ENCODE data around the gene ZNF747. TPM values are rescaled to one million over a fixed set of nuclear protein-coding genes. Genes with fewer than 3 reads are reported as not detected.

Gene ZNF747
- total RNA-seq, 1 experiment from 2014 or later, result 12.3 TPM

DNA sequence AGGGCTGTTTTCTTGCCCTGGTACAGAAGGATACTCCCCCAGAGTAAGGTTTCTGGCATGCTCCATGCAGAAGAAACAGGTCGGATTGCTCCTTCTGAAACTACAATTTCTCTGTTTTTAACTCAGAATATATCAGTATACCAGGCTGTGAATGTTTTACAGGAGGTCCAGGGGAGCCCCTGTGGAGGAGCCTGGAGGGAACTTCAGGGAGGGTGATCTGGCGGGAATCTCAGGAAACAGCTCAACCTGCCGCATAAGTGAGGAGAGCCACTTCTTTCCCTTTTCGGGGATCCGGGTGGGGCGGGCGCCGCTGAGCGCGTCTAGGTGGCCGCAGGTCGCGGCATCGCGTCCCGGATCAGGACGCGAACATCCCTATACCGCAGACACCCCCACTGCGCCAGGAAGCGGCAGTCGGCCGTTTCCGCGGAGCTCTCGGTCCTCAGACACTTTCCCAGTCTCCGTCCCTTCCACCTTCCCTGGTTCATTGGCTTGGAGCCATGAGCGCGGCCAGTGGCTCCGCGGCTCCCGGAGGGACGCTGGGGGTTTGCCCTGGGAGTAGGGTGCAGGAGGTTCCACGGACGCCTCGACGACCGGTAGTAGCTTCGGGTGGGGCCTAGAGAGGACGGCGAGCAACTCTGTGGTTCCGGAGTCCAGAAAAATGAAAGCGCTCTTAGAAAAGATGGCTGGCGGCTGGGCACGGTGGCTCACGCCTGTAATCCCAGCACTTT lies 26.6 kb upstream of the ZNF747 start:
- Mint-ChIP-seq H3K4me1 (ENCODE audit: low read depth, unreplicated experiment) (peaks cover 22% of the 10 kb centered on the region), H3K36me3 (ENCODE audit: insufficient read depth, unreplicated experiment) (peaks cover 40% of the 10 kb centered on the region), H3K9me3 (ENCODE audit: low read depth, unreplicated experiment) (no peaks in the 10 kb centered on the region), H3K27me3 (ENCODE audit: unreplicated experiment) (peaks cover 7% of the 10 kb centered on the region), H3K4me3 (ENCODE audit: low read depth, unreplicated experiment) (peak overlapping the region; percentile 89), H3K27ac (ENCODE audit: unreplicated experiment) (peak overlapping the region; percentile 79)
- TF ChIP-seq, protein P1, sequence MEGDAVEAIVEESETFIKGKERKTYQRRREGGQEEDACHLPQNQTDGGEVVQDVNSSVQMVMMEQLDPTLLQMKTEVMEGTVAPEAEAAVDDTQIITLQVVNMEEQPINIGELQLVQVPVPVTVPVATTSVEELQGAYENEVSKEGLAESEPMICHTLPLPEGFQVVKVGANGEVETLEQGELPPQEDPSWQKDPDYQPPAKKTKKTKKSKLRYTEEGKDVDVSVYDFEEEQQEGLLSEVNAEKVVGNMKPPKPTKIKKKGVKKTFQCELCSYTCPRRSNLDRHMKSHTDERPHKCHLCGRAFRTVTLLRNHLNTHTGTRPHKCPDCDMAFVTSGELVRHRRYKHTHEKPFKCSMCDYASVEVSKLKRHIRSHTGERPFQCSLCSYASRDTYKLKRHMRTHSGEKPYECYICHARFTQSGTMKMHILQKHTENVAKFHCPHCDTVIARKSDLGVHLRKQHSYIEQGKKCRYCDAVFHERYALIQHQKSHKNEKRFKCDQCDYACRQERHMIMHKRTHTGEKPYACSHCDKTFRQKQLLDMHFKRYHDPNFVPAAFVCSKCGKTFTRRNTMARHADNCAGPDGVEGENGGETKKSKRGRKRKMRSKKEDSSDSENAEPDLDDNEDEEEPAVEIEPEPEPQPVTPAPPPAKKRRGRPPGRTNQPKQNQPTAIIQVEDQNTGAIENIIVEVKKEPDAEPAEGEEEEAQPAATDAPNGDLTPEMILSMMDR (IDR thresholded peaks at IDR 0.05; ENCODE audit: unreplicated experiment), result no peak
- intact Hi-C loops (cut with micrococcal nuclease; ENCODE audit: unreplicated experiment), result no loop called here
- CTCF ChIA-PET, result interaction anchor here (0.6 to 2.1 kb wide), 6 partner anchors 10 to 152 kb away, joined by 3 to 12 read pairs (median 3); partner anchors contain the start of genes DCTPP1 and ZNF688
- no TSS peak for BruUV-seq (replicated peaks)
- DNase-seq, result peak; percentile 59

DNA sequence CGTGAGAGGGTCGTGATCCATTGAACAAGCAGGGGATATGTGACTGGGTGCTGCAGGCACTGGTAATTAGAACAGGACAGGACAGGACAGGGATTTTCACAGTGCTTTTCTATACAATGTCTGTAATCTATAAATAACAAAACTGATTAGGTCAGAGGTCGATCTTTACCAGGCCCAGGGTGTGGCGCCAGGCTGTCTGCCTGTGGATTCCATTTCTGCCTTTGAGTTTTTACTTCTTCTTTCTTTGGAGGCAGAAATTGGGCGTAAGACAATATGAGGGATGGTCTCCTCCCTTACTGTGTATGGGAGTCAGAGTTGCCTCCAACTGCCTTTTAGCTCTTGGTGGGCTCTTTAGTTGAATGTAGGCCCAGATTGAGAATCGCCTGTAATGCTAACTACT lies 25.0 kb upstream of the ZNF747 start:
- Mint-ChIP-seq H3K27ac (ENCODE audit: unreplicated experiment) (no peak overlapping the region), H3K4me1 (ENCODE audit: low read depth, unreplicated experiment) (peaks cover 20% of the 10 kb centered on the region), H3K36me3 (ENCODE audit: insufficient read depth, unreplicated experiment) (peaks cover 54% of the 10 kb centered on the region), H3K9me3 (ENCODE audit: low read depth, unreplicated experiment) (no peaks in the 10 kb centered on the region), H3K4me3 (ENCODE audit: low read depth, unreplicated experiment) (peak overlapping the region; percentile 90), H3K27me3 (ENCODE audit: unreplicated experiment) (no peaks in the 10 kb centered on the region)
- BruUV-seq (replicated peaks), result no TSS peak
- intact Hi-C loops (cut with micrococcal nuclease; ENCODE audit: unreplicated experiment), result no loop called here
- CTCF ChIA-PET, result interaction anchor here (1.9 kb wide), 1 partner anchor 18 kb away, joined by 7 read pairs; no protein-coding TSS in a partner anchor
- TF ChIP-seq, protein P1 (IDR thresholded peaks at IDR 0.05; ENCODE audit: unreplicated experiment), result no peak
- DNase-seq, result no peak

DNA sequence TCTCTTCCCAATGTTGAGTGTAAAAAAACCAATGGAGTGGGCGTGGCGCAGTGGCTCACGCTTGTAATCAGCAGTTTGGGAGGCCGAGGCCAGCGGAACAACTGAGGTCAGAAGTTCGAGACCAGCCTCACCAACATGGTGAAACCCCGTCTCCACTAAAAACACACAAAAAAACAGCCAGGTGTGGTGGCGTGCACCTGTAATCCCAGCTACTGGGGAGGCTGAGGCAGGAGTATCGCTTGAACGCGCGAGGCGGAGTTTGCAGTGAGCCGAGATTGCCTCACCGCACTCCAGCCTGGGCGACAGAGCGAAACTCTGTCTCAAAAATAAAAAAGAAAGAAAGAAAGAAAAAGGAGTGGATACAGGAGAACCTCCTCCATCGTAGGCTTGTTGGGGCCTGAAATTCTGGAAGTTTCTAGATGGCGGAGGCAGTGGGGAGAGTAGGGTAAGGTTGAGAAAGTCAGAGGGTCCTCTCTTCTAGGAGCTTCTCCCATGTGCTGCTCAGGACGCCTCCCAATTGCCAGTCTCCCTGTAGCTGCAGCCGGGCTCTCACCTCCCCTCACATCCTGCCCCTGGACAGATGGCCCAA lies 24.2 kb upstream of the ZNF747 start:
- Mint-ChIP-seq H3K9me3 (ENCODE audit: low read depth, unreplicated experiment) (no peaks in the 10 kb centered on the region), H3K27me3 (ENCODE audit: unreplicated experiment) (no peaks in the 10 kb centered on the region), H3K4me3 (ENCODE audit: low read depth, unreplicated experiment) (peak overlapping the region; percentile 90), H3K27ac (ENCODE audit: unreplicated experiment) (peak overlapping the region; percentile 79), H3K36me3 (ENCODE audit: insufficient read depth, unreplicated experiment) (peaks cover 60% of the 10 kb centered on the region), H3K4me1 (ENCODE audit: low read depth, unreplicated experiment) (peaks cover 20% of the 10 kb centered on the region)
- TF ChIP-seq, protein P1 (IDR thresholded peaks at IDR 0.05; ENCODE audit: unreplicated experiment), result no peak
- no peak for DNase-seq
- CTCF ChIA-PET, result interaction anchor here (0.5 to 1.9 kb wide), 14 partner anchors 12 to 650 kb away, joined by 3 to 23 read pairs (median 4); partner anchors contain the start of genes DCTPP1, ZNF48, ZNF688 and ZNF689
- intact Hi-C loops (cut with micrococcal nuclease; ENCODE audit: unreplicated experiment), result loop anchor here (1.0 kb wide), 1 partner anchor 12 kb away; the partner anchor contains the start of gene ZNF688
- BruUV-seq (replicated peaks), result no TSS peak

DNA sequence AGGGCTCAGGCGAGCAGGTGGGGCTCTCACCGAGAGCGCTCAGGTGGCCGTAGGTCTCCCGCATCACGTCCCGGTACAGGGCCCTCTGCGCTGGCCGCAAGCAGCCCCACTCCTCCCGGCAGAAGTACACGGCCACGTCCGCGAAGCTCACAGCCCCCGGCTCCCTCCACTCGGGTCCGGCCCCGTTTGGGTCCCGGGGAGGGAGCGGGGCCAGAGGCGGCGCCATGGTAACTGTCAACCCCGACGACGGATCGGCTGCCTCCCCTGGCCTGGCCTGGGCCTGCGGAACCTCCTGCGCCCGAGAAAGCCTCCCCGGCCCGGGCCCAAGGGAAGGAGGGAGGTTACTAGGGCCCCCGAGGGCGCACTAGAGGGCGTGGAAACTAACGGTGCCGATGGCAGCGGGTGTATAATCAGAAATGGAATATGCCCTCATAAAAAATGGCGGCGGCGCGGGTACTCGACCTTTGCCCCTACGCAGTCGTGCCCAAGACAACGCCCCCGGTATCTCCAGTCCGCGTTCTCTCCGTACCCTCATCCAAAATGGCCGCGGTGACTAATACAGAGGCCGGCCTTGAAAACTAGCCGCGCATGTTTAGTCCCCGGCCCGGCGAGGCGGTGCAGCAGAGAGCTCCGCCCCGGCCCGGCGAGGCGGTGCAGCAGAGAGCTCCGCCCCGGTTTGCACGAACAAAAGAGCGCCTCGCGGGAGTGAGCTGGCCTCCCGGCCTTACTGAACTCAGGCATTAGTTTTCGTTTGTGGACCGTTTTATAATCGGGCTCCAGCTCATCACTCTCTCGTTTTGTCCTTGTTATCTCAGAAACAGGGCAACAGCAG lies 23.5 kb upstream of the ZNF747 start, which contains the start of gene ZNF764:
TSS of gene ZNF764 (minus strand) at position 418 of the 832 bp plus-strand sequence. CDS start at position 226, 192 bp downstream.
- intact Hi-C loops (cut with micrococcal nuclease; ENCODE audit: unreplicated experiment), result loop anchor here (1.0 kb wide), 1 partner anchor 13 kb away; the partner anchor contains the start of gene ZNF688
- Mint-ChIP-seq H3K36me3 (ENCODE audit: insufficient read depth, unreplicated experiment) (peaks cover 60% of the 10 kb centered on the region), H3K27me3 (ENCODE audit: unreplicated experiment) (no peaks in the 10 kb centered on the region), H3K4me1 (ENCODE audit: low read depth, unreplicated experiment) (peaks cover 20% of the 10 kb centered on the region), H3K4me3 (ENCODE audit: low read depth, unreplicated experiment) (peak within 1 kb of the TSS; percentile 90), H3K27ac (ENCODE audit: unreplicated experiment) (peak within 1 kb of the TSS; percentile 79), H3K9me3 (ENCODE audit: low read depth, unreplicated experiment) (no peaks in the 10 kb centered on the region)
- BruUV-seq (replicated peaks), result no TSS peak
- CTCF ChIA-PET, result interaction anchor here (0.5 to 1.9 kb wide), 17 partner anchors 12 to 651 kb away, joined by 3 to 23 read pairs (median 3); partner anchors contain the start of genes DCTPP1, ZNF48, ZNF688 and ZNF689
- TF ChIP-seq, protein P1 (IDR thresholded peaks at IDR 0.05; ENCODE audit: unreplicated experiment), result no peak
- peak; percentile 98 for DNase-seq

Data from Calu3 (cell line).